Right atrium auricular region (tissue), 2 donors: Measurements from ENCODE around the gene C18orf32. TPM values are rescaled to one million over a fixed set of nuclear protein-coding genes. Genes with fewer than 3 reads are reported as not detected.
"Not testable (repeated sequence)": the region's sequence is repeated elsewhere in the genome, so short reads cannot be mapped to it uniquely, and the experiment has no call there.

Experiments used
- DNase-seq: peaks from one replicate; pipeline ENCODE4 v3.0.0-alpha.2; 2019; ENCODE audit warnings: low spot score
- H3K27ac ChIP-seq, 2 donors: fragments of 200-600 bp; sonication (generic); 1 replicate in 1 of 2; 2 replicates in 1 of 2; pipeline ENCODE4 v1.5.1; 2016 to 2019
- H3K27me3 ChIP-seq, 2 donors: fragments of 200-600 bp; sonication (generic); one replicate each; pipeline versions ENCODE4 v1.5.1 to v1.6.0; 2017 to 2019
- H3K36me3 ChIP-seq: fragments of 200-600 bp; sonication (generic); one replicate; pipeline ENCODE4 v1.5.1; 2016
- H3K4me1 ChIP-seq, 2 donors: fragments of 200-600 bp; sonication (generic); one replicate each; pipeline versions ENCODE4 v1.5.1 to v1.6.0; 2017 to 2019
- H3K4me3 ChIP-seq, 2 donors: fragments of 200-600 bp; sonication (generic); 1 replicate in 1 of 2; 2 replicates in 1 of 2; pipeline ENCODE4 v1.5.1; 2017 to 2019; ENCODE audit warnings: mild to moderate bottlenecking in 1 of 2, moderate library complexity in 1 of 2
- H3K9me3 ChIP-seq, 2 donors: fragments of 200-600 bp; sonication (generic); one replicate each; pipeline ENCODE4 v1.5.1; 2019
- CTCF ChIP-seq, 2 donors: fragments of 200-600 bp; sonication (generic); IDR thresholded peaks; one replicate each; pipeline ENCODE4 v1.5.1; 2019; ENCODE audit warnings: antibody characterized with exemption in 2 of 2
- total RNA-seq, 2 donors: library from RNA; depleted of rRNA; stranded (reverse); fragments of >200 nt; gene quantifications; one replicate each; pipeline ENCODE4 v1.1.0, GENCODE V29; 2016

Gene C18orf32
- total RNA-seq, 2 donors from 2014 or later, result 36.0 to 59.9 TPM

GRCh38 chr18:49510393-49511115 is 23.5 kb upstream of the C18orf32 start:
- Histone ChIP-seq H3K9me3 (no peaks in the 10 kb centered on the region), H3K27me3 (no peaks in the 10 kb centered on the region), H3K27ac (no peak overlapping the region), H3K4me1 (no peaks in the 10 kb centered on the region), H3K36me3 (no peaks in the 10 kb centered on the region), H3K4me3 (no peak overlapping the region)
- no peak for DNase-seq
- peak; percentile 52 to 82 for TF ChIP-seq CTCF (IDR thresholded peaks at IDR 0.05)

DNA sequence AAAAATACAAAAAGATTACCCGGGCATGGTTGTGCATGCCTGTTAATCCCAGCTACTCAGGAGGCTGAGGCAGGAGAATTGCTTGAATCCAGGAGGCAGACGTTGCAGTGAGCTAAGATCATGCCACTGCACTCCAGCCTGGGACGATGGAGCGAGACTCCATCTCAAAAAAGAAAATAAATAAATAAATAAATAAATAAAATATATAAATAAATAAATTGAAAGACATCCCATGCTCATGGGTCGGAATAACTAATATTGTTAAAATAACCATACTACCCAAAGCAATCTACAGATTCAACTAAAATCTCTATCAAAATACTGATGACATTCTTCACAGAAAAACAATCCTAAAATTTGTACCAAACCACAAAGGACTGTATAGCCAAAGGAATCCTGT is 19.4 kb upstream of the C18orf32 start:
- H3K4me1 ChIP-seq, H3K27ac ChIP-seq: not testable (repeated sequence)

GRCh38 chr18:49503931-49504330 is 16.9 kb upstream of the C18orf32 start:
- no peak overlapping the region for H3K27ac ChIP-seq

More for the DNA sequence above, 19.4 kb upstream of the C18orf32 start:
- not testable (repeated sequence) for H3K9me3 ChIP-seq, DNase-seq, H3K36me3 ChIP-seq, H3K27me3 ChIP-seq, H3K4me3 ChIP-seq

GRCh38 chr18:49500201-49500921 is 13.3 kb upstream of the C18orf32 start:
- H3K4me1 ChIP-seq, result no peaks in the 10 kb centered on the region
- no peaks in the 10 kb centered on the region for H3K36me3 ChIP-seq
- H3K4me3 ChIP-seq, result no peak overlapping the region
- no peaks in the 10 kb centered on the region for H3K27me3 ChIP-seq
- H3K9me3 ChIP-seq, result no peaks in the 10 kb centered on the region
- TF ChIP-seq CTCF (IDR thresholded peaks at IDR 0.05), result no peak
- DNase-seq, result no peak
- no peak overlapping the region for H3K27ac ChIP-seq

More at GRCh38 chr18:49503931-49504330, 16.9 kb upstream of the C18orf32 start:
- no peaks in the 10 kb centered on the region for H3K27me3 ChIP-seq
- no peaks in the 10 kb centered on the region for H3K36me3 ChIP-seq
- DNase-seq, result no peak
- H3K4me3 ChIP-seq, result no peak overlapping the region
- no peaks in the 10 kb centered on the region for H3K9me3 ChIP-seq
- H3K4me1 ChIP-seq, result no peaks in the 10 kb centered on the region
- no peak for TF ChIP-seq CTCF (IDR thresholded peaks at IDR 0.05)

- TF ChIP-seq CTCF (IDR thresholded peaks at IDR 0.05), result no peak
- no peaks in the 10 kb centered on the region for H3K9me3 ChIP-seq
- H3K27ac ChIP-seq, result no peak overlapping the region
- no peaks in the 10 kb centered on the region for H3K27me3 ChIP-seq
- no peaks in the 10 kb centered on the region for H3K4me1 ChIP-seq
- no peaks in the 10 kb centered on the region for H3K36me3 ChIP-seq
- no peak for DNase-seq
- no peak overlapping the region for H3K4me3 ChIP-seq
These were observed 12.1 kb upstream of the C18orf32 start for GRCh38 chr18:49499046-49499637.

DNA sequence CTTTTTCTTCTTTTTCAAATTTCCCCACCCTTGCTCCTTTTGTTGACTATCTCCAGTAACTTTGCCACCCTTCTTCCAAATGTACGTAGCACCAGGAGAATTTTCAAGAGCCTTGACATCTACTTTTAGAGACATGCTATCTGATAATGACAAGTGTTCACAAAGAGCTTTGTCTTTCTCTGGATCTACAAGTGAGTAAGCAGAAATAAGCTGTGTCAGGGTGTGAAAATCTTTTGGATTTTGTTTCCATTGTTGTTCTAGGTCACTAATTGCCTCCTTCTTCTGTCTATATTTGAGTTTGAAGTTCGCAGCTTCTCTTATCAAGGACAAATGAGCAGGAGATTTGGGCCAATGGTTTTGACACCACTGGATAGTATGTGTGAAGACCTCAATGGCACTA is 8.4 kb upstream of the C18orf32 start:
- Histone ChIP-seq H3K27me3 (no peaks in the 10 kb centered on the region), H3K27ac (no peak overlapping the region), H3K4me3 (no peak overlapping the region), H3K9me3 (no peaks in the 10 kb centered on the region), H3K4me1 (peaks cover 0 to 13% of the 10 kb centered on the region in 2 donors), H3K36me3 (peaks cover 10% of the 10 kb centered on the region)
- DNase-seq, result no peak
- TF ChIP-seq CTCF (IDR thresholded peaks at IDR 0.05), result no peak
